Ovary (tissue), 3 donors: ENCODE results near the gene ASAP2.

ENCODE experiments used
- CTCF ChIP-seq, 3 donors: fragments of 450-650 bp in 2 of 3; fragments of 200-600 bp in 1 of 3; IDR thresholded peaks; one replicate each; pipeline versions ENCODE4 v1.5.1 to v1.8.0; 2016 to 2022; ENCODE audit warnings: antibody characterized with exemption in 3 of 3, mild to moderate bottlenecking in 1 of 3
- EP300 ChIP-seq: sonication (generic); formaldehyde crosslinking; IDR thresholded peaks from one replicate; pipeline ENCODE4 v1.6.1; 2017; ENCODE audit warnings: antibody characterized with exemption
- POLR2A ChIP-seq: fragments of 450-650 bp; IDR thresholded peaks from one replicate; pipeline ENCODE4 v1.6.1; 2017; ENCODE audit warnings: antibody characterized with exemption, mild to moderate bottlenecking, moderate library complexity
- donor health status: DM: no; HTN: no; CAD: no.

GRCh38 chr2:9375857-9376428 is 169.3 kb downstream of the ASAP2 start:
- no peak for TF ChIP-seq CTCF (IDR thresholded peaks at IDR 0.05)
- no peak for TF ChIP-seq EP300
- TF ChIP-seq POLR2A = no peak
